SK-N-SH treated with all-trans-retinoic acid at 6 μM for 48 hours (cell line): ENCODE measurements around the gene CTTNBP2.

Experiments
- ESRRG ChIP-seq: fragments of 250-450 bp; sonication (Bioruptor Pico); IDR thresholded peaks from 2 replicates; pipeline ENCODE4 v1.6.1; 2021; ENCODE audit warnings: mild to moderate bottlenecking
- ISL1 ChIP-seq: fragments of 250-450 bp; sonication (Bioruptor Pico); IDR thresholded peaks from 2 replicates; pipeline ENCODE4 v2.1.2; 2022; ENCODE audit warnings: mild to moderate bottlenecking, moderate library complexity
- OSR1 ChIP-seq: fragments of 250-450 bp; sonication (Bioruptor Pico); IDR thresholded peaks from 2 replicates; pipeline ENCODE4 v1.8.0; 2022; ENCODE audit warnings: moderate library complexity, mild to moderate bottlenecking, inconsistent platforms
- PATZ1 ChIP-seq: fragments of 250-450 bp; sonication (Bioruptor Pico); IDR thresholded peaks from 2 replicates; pipeline ENCODE4 v1.8.0; 2020; ENCODE audit warnings: mild to moderate bottlenecking, moderate library complexity, borderline replicate concordance
- PPARA ChIP-seq: fragments of 250-450 bp; sonication (Bioruptor Pico); IDR thresholded peaks from 2 replicates; pipeline ENCODE4 v1.5.0; 2020; ENCODE audit warnings: mild to moderate bottlenecking, borderline replicate concordance
- RARB ChIP-seq: fragments of 250-450 bp; sonication (Bioruptor Pico); IDR thresholded peaks from 2 replicates; pipeline ENCODE4 v1.8.0; 2021; ENCODE audit warnings: mild to moderate bottlenecking, moderate library complexity
- TOX ChIP-seq: fragments of 250-450 bp; sonication (Bioruptor Pico); IDR thresholded peaks from 2 replicates; pipeline ENCODE4 v1.8.0; 2021; ENCODE audit warnings: mild to moderate bottlenecking, moderate library complexity, borderline replicate concordance
- ZC3H10 ChIP-seq: fragments of 250-450 bp; sonication (Bioruptor Pico); IDR thresholded peaks from 2 replicates; pipeline ENCODE4 v1.5.1; 2021; ENCODE audit warnings: mild to moderate bottlenecking, moderate library complexity
- ZFP30 ChIP-seq: fragments of 450-650 bp; formaldehyde crosslinking; IDR thresholded peaks from 2 replicates; pipeline ENCODE4 v1.5.0; 2022; ENCODE audit warnings: mild to moderate bottlenecking, moderate library complexity
- TF ChIP-seq, protein P1 (sequence below): fragments of 250-450 bp; sonication (Bioruptor Pico); IDR thresholded peaks from 2 replicates; pipeline ENCODE4 v1.5.1; 2020; ENCODE audit warnings: low read depth, mild to moderate bottlenecking, moderate library complexity

DNA sequence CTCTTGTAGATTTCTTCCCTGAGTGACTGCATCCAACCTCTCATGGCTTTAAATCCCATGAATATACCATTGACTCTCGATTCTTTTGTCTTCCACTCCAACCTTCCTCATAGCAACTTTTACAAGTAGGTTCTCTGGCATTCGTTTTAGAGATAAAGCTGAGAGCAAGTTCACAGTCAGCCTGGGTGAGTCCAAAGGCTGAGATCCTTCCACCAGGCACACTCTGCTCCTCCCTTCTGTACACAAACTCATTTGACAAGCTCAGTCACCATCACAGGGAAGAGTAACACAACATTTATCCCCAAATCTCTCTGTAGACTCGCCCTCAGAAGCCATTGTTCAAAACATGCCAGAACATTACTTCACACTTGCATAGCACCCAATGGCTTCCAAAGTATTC is 10.9 kb downstream of the CTTNBP2 start:
- no peak for TF ChIP-seq OSR1 (CRISPR knock-in tag)
- no peak for TF ChIP-seq ISL1 (CRISPR knock-in tag)
- TF ChIP-seq RARB (CRISPR knock-in tag): no peak
- no peak for TF ChIP-seq PPARA (CRISPR knock-in tag)
- TF ChIP-seq TOX (CRISPR knock-in tag): no peak
- no peak for TF ChIP-seq PATZ1 (CRISPR knock-in tag)
- TF ChIP-seq ZFP30 (CRISPR knock-in tag): no peak
- TF ChIP-seq, protein P1, sequence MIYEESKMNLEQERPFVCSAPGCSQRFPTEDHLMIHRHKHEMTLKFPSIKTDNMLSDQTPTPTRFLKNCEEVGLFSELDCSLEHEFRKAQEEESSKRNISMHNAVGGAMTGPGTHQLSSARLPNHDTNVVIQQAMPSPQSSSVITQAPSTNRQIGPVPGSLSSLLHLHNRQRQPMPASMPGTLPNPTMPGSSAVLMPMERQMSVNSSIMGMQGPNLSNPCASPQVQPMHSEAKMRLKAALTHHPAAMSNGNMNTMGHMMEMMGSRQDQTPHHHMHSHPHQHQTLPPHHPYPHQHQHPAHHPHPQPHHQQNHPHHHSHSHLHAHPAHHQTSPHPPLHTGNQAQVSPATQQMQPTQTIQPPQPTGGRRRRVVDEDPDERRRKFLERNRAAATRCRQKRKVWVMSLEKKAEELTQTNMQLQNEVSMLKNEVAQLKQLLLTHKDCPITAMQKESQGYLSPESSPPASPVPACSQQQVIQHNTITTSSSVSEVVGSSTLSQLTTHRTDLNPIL: no peak
- TF ChIP-seq ZC3H10 (CRISPR knock-in tag): no peak
- no peak for TF ChIP-seq ESRRG (CRISPR knock-in tag)
